ENCODE results near the gene EIF4ENIF1.

Gene EIF4ENIF1

DNA sequence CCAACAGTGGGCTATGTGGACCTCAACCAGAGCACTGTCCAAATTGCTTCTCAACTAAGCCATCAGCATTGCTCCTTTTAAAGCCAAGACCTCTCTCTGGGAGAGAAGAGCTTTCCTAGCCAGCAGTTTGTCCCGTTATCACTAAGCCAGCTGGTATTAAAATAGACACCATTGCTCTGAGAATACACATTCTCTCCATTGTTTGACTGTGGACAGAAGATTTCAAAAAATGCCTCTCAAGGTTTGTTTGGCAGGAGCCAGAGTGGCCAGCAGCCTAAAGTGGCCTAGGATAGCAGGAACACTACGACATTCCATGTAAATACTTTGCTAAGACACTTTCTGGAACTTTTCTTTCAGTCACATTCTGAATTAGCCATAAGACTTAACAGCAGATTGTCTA, 41.3 kb downstream of the EIF4ENIF1 start:
- Histone ChIP-seq H3K27me3 (no peaks in the 10 kb centered on the region), H3K4me1 (no peaks in the 10 kb centered on the region), H3K4me3 (ENCODE audit: low read depth, low read length) (no peak overlapping the region), H3K36me3 (peaks cover 43% of the 10 kb centered on the region), H3K9me3 (no peaks in the 10 kb centered on the region)
- TF ChIP-seq, protein P1, sequence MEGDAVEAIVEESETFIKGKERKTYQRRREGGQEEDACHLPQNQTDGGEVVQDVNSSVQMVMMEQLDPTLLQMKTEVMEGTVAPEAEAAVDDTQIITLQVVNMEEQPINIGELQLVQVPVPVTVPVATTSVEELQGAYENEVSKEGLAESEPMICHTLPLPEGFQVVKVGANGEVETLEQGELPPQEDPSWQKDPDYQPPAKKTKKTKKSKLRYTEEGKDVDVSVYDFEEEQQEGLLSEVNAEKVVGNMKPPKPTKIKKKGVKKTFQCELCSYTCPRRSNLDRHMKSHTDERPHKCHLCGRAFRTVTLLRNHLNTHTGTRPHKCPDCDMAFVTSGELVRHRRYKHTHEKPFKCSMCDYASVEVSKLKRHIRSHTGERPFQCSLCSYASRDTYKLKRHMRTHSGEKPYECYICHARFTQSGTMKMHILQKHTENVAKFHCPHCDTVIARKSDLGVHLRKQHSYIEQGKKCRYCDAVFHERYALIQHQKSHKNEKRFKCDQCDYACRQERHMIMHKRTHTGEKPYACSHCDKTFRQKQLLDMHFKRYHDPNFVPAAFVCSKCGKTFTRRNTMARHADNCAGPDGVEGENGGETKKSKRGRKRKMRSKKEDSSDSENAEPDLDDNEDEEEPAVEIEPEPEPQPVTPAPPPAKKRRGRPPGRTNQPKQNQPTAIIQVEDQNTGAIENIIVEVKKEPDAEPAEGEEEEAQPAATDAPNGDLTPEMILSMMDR (IDR thresholded peaks at IDR 0.05; ENCODE audit: low read depth, low read length), result no peak
- no peak for DNase-seq

DNA sequence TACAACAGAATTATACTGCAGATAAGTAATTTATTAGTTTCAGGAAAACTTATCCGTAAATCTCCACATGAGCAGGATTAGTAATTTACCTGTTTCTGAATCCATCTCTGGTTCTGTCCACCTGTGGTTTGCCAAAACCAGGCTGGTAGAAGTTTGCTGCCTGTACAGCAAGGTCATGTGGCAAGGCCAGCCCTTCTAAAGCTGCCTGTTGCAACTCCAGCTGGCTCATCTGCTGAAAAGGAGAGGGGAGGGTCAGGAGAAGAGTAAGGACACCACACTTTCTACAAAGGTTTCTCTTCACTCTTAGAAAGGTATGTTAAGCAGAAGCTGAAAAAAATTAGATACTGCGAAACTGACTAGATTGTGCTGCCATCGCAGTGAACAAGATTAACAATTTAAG, 42.3 kb downstream of the EIF4ENIF1 start:
- H3K4me1 ChIP-seq, result no peaks in the 10 kb centered on the region
- no peaks in the 10 kb centered on the region for H3K9me3 ChIP-seq
- H3K27me3 ChIP-seq, result no peaks in the 10 kb centered on the region
- TF ChIP-seq, protein P1 (IDR thresholded peaks at IDR 0.05; ENCODE audit: low read depth, low read length), result no peak
- no peak for DNase-seq
- no peak overlapping the region for H3K4me3 ChIP-seq (ENCODE audit: low read depth, low read length)
- H3K36me3 ChIP-seq, result peaks cover 43% of the 10 kb centered on the region

DNA sequence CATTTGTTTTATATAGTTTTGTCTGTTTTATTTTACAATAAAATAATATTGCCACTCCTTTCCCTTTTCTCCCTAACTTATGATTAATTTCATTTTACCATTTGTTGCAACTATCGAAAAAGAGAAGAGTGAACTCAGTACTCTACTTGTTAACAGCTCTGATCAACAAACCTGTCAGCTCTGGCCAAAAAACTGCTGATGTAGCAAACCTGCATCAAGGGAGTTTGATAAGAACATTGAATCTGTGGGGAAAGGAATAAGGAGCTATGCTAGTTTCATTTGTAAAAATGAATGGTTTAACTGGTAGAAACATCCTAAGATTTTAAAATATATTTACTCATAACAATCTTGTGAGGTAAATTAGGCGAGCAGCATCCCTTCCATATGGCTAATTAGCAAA, 42.9 kb downstream of the EIF4ENIF1 start:
- no peak for DNase-seq
- TF ChIP-seq, protein P1 (IDR thresholded peaks at IDR 0.05; ENCODE audit: low read depth, low read length), result no peak
- H3K4me1 ChIP-seq, result no peaks in the 10 kb centered on the region
- no peak overlapping the region for H3K4me3 ChIP-seq (ENCODE audit: low read depth, low read length)
- H3K36me3 ChIP-seq, result peaks cover 48% of the 10 kb centered on the region
- H3K27me3 ChIP-seq, result no peaks in the 10 kb centered on the region
- no peaks in the 10 kb centered on the region for H3K9me3 ChIP-seq

- H3K27me3 ChIP-seq, result no peaks in the 10 kb centered on the region
- H3K9me3 ChIP-seq, result no peaks in the 10 kb centered on the region
- H3K36me3 ChIP-seq, result peaks cover 51% of the 10 kb centered on the region
- H3K4me1 ChIP-seq, result no peaks in the 10 kb centered on the region
- TF ChIP-seq, protein P1 (IDR thresholded peaks at IDR 0.05; ENCODE audit: low read depth, low read length), result no peak
- no peak for DNase-seq
- no peak overlapping the region for H3K4me3 ChIP-seq (ENCODE audit: low read depth, low read length)
Observed at GRCh38 chr22:31446208-31446607, 43.4 kb downstream of the EIF4ENIF1 start.

- Histone ChIP-seq H3K36me3 (peaks cover 56% of the 10 kb centered on the region), H3K27me3 (no peaks in the 10 kb centered on the region), H3K9me3 (no peaks in the 10 kb centered on the region), H3K4me3 (ENCODE audit: low read depth, low read length) (no peak overlapping the region), H3K4me1 (no peaks in the 10 kb centered on the region)
- no peak for DNase-seq
- TF ChIP-seq, protein P1 (IDR thresholded peaks at IDR 0.05; ENCODE audit: low read depth, low read length), result no peak
Observed at GRCh38 chr22:31445642-31446041, 44.0 kb downstream of the EIF4ENIF1 start.

- TF ChIP-seq, protein P1 (IDR thresholded peaks at IDR 0.05; ENCODE audit: low read depth, low read length), result no peak
- Histone ChIP-seq H3K27me3 (no peaks in the 10 kb centered on the region), H3K4me1 (no peaks in the 10 kb centered on the region; the same call in 1 of the 2 replicates), H3K36me3 (peaks cover 70% of the 10 kb centered on the region), H3K4me3 (ENCODE audit: low read depth, low read length) (no peak overlapping the region), H3K9me3 (no peaks in the 10 kb centered on the region)
- no peak for DNase-seq
Observed at GRCh38 chr22:31443516-31443915, 46.1 kb downstream of the EIF4ENIF1 start.
